GM18505 (cell line): Measurements from ENCODE around the gene NMT2.

Experiments used
- ATAC-seq: cut with Tn5 transposase; IDR thresholded peaks from one replicate; pipeline ENCODE4 v1.9.1; 2021; ENCODE audit not compliant: unreplicated experiment
- POLR2A ChIP-seq: IDR thresholded peaks from 4 replicates; pipeline ENCODE4 v1.6.1; 2011; ENCODE audit warnings: borderline replicate concordance; ENCODE audit not compliant: insufficient read depth, insufficient read length; ENCODE audit errors: extremely low read depth

The NMT2 gene

GRCh38 chr10:15112657-15113056, 55.8 kb downstream of the NMT2 start:
- TF ChIP-seq POLR2A, result no peak
- ATAC-seq, result no peak

DNA sequence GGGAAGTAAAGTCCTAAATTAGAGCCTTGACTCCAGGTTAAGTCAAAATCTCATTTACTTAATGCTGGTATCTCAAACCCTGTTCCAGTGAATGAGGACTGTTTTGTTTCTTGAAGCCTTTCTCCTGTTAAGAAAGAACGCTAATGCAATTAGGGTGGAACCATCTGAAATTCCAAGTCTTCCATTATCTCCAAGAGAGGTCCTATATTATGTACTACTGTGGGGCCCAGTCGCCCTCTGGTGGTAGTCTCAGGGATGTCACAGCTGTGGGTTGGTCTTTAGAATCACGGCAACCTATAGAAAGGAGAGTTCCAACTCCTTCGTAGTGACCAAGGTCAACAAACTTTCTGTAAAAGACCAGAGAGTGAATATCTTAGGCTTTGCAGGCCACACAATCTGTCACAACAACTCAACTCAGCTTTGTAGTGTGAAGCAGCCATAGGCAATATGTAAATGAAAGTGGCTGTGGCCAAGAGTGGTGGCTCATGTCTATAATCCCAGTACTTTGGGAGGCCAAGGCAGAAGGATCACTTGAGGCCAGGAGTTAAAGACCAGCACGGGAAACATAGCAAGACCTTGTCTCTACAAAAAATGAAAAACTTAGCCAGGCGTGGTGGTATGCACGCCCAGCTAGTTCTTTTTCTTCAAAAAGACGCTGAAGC, 62.0 kb downstream of the NMT2 start:
- peak; percentile 55 for ATAC-seq
- TF ChIP-seq POLR2A, result no peak

GRCh38 chr10:15103513-15103912, 65.0 kb downstream of the NMT2 start:
- no peak for TF ChIP-seq POLR2A
- no peak for ATAC-seq

GRCh38 chr10:15099886-15100285, 68.6 kb downstream of the NMT2 start:
- no peak for TF ChIP-seq POLR2A
- ATAC-seq, result no peak

DNA sequence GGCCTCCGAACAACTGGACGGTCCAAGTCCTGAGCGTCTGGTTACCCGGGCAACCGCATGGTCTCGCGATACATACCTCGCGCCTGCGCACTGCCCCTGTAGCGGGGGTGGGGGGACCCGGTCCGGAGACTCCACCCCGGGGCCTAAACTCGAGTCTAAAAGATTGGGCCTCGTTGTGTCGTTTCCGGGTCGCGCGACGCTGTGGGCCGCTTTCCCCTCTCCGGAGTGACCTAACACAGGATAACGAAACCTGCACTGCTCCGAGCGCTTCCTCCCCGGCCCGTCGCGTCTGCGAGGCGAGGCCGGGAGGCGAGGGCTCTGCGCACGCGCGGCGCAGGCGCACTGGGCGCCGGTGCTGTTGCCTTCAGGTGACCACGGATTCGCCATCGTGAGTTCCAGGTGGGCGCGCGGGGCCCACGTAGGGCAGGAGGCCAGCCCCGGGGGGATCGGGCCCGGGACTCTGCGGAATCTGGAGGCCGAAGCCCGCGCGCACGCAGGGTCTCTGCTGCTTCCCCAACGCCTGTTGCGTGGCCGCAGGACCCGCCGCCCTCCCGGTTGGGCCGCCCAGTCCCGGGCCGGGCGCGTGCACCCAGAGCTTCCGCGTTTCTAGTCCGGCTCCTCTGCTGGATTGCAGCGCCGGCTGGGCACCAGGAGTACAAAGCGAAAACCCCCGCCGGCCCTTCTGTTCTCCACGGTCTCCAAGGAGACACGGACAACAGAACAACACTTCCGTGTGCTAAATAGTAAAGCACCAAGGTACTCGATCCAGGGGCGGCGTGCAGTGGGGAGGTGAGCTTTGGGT, 71.3 kb downstream of the NMT2 start, which contains the start of gene RPP38:
TSS of gene RPP38 (plus strand) at position 345 of the 802 bp plus-strand sequence. CDS start 5,960 bp downstream, outside the sequence.
- peak; percentile 97 for TF ChIP-seq POLR2A
- peak; percentile 82 for ATAC-seq

- peak; percentile 17 for ATAC-seq
- TF ChIP-seq POLR2A, result no peak
These were observed 71.9 kb downstream of the NMT2 start for GRCh38 chr10:15096661-15097010.

DNA sequence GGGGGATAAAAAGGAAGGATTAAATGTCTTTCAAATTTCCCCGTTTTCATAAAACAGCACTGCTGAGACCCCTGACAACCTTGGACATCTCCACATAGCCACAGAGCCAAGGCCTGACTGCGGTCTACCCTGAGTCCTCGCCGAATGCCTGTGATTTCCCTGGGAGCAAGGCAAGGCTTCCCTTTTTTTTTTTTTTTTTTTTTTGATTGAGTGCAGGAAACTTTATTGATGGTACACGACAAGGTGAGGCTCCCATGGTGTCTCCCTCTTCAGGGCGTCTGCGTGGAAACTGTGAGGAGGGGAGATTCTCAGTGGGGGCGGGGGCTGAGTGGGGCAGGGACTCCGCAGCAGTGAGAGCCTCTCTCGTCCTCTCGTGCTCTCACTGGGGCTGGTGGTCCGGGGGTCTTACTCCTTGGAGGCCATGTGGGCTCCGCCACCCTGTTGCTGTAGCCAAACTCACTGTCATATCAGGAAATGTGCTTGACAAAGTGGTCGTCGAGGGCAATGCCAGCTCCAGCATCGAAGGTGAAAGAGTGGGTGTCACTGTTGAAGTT, 75.6 kb downstream of the NMT2 start:
- no peak for ATAC-seq
- no peak for TF ChIP-seq POLR2A

DNA sequence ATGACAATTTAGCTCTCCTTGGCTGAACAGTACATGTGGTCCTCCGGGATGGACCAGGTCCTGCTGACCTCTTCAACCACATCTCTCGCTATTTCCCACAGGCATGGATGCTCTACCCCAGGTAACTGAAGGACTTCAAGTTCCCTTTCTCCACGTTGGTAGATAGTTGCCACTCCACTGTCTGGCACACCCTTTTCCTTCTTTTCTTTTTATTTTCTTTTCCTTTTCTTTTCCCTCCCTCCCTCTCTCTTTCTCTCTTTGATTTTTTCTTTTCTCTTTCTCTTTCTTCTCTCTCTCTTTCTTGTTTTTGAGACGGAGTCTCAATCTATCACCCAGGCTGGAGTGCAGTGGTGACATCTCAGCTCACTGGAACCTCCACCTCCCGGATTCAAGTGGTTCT, 77.1 kb downstream of the NMT2 start:
- TF ChIP-seq POLR2A, result no peak
- ATAC-seq, result no peak

GRCh38 chr10:15088428-15089261, 79.8 kb downstream of the NMT2 start, which contains the start of gene ACBD7:
ACBD7 (minus strand) TSS chr10:15088776; CDS start chr10:15088728, 48 bp downstream.
- TF ChIP-seq POLR2A, result no peak
- ATAC-seq, result peak; percentile 99

GRCh38 chr10:15084502-15084922, 84.0 kb downstream of the NMT2 start:
- no peak for ATAC-seq
- TF ChIP-seq POLR2A, result no peak

DNA sequence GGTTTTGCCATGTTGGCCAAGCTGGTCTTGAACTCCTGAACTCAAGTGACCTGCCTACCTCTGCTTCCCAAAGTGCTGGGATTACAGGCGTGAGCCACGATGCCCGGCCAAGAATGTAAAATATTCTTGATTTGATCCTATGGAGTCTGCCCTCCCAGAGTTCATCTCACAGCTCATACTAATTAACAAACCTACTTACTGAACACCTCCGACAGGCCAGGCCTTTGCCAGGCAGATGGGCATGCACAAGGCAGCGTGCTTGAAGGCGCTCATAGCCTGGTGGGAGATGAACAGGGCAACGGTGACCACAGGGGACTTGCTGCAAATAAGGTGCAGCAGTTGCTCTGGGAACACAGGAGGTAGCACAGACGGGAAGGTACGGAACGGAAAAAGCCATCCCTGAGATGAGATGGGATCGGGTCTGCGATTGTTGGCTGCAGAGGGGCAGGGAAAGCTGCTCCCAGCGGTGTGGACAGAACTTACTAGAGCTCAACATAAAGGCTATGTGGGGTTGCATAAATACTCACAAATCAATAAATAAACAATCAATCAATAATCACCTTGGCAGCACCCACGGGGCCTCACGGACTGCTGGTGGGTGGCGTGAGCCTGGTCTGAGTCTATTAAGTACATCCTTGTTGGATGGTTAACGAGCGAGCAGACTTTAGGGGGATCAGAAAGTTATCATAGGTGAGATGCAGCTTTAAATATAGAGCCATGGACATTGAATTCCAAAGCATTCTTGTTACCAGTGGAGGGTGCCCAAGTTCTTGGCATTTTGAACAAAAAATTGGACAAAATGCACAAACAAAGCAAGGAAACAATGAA, 84.6 kb downstream of the NMT2 start:
- no peak for TF ChIP-seq POLR2A

DNA sequence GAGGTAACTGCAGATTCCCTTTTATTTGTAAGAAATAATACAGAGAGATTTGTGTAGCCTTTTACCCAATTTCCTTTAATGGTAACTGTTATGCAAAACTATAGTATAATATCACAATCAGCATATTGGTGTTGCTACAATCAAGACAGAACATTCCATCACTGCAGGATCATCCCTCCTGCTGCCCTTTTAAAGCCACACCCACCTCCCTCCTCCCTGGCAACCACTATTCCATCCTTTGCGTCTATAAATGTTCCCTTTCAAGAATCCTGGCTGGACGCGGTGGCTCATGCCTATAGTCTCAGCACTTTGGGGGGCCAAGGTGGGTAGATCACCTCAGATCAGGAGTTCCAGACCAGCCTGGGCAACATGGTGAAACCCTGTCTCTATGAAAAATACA, 93.1 kb downstream of the NMT2 start:
- no peak for ATAC-seq
- TF ChIP-seq POLR2A, result no peak

More for the DNA sequence above, 84.6 kb downstream of the NMT2 start:
- no peak for ATAC-seq
